HG03135 (cell line): ENCODE measurements around the gene DLG5.
"Not testable (repeated sequence)": the region's sequence is repeated elsewhere in the genome, so short reads cannot be mapped to it uniquely, and the experiment has no call there.

ENCODE experiments used
- ATAC-seq: cut with Tn5 transposase; IDR thresholded peaks from one replicate; pipeline ENCODE4 v1.9.1; 2021; ENCODE audit warnings: mild to moderate bottlenecking, moderate library complexity; ENCODE audit not compliant: unreplicated experiment

Gene DLG5

GRCh38 chr10:77776487-77776886 is 150.1 kb downstream of the DLG5 start:
- no peak for ATAC-seq

- ATAC-seq, result no peak
Measured at GRCh38 chr10:77774940-77775391, 151.6 kb downstream of the DLG5 start.

DNA sequence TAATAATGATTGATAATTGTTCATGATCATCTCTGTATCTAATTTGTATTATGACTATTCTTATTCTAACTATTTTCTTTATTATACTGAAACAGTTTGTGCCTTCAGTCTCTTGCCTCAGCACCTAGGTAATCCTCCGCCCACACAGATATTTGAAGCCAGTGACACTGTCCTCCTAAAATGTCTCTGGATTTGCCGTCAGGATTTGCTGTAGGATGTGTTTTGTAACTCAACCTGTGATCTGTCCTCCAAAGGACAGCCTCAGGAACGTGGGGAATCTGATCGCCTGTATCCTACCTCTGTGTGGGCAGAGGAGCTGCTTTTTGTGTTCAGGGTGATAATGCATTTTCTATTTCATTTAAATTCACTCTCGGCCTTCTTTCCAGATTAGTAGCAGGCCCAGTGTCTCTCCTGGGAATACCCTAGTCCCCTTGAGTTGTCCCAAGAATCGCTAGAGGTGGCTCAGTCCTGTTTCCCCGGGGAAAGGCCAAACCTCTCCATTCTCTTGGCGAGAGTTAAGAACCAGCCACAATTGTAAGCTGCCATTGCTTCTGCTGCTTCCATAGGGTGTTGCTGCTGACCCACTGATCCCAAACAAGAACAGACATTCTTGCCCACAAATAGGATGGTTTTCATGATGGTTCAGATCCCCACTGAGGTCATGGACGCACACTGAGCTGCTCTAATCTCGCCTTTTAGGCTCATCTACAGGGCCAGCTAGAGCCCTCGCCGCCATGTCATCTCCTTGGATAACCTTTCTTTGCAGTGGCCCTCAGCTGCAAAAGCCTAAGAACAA is 152.7 kb downstream of the DLG5 start:
- no peak for ATAC-seq

DNA sequence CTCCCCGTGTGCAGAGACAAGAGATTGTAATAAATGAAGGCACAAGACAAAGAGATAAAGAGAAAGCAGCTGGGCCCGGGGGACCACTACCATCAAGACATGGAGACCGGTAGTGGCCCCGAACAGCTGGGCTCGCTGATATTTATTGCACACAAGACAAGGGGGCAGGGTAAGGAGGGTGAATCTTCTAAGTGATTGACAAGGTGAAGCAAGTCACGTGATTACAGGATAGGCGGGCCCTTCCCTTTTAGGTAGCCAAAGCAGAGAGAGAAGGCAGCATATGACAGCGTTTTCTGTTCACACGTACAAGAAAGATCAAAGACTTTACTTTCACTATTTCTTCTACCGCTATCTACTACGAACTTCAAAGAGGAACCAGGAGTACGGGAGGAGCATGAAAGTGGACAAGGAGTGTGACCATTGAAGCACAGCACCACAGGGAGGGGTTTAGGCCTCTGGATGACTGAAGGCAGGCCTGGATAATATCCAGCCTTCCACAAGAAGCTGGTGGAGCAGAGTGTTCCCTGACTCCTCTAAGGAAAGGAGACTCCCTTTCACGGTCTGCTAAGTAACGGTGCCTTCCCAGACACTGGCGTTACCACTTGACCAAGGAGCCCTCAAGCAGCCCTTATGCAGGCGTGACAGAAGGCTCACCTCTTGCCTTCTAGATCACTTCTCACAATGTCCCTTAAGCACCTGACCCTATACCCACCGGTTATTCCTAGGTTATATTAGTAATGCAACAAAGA is 153.5 kb downstream of the DLG5 start:
- ATAC-seq, result not testable (repeated sequence)

GRCh38 chr10:77771851-77772250 is 154.7 kb downstream of the DLG5 start:
- no peak for ATAC-seq

GRCh38 chr10:77771450-77771849 is 155.1 kb downstream of the DLG5 start:
- ATAC-seq, result no peak

DNA sequence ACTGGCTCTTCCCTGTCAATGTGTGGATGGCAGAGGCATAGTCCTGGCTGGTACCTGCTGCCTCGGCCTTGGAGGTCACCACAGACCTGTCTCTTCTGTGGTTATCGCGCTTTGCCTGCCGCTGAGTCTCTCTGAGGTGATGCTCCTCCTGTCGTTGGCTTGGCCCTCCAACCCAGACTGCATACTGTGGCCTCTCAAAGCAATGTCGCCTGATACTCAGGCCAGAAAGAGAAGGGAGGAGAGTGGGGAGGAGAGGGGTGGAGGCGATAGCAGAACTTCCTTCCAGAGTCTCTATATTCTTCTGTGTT is 155.7 kb downstream of the DLG5 start:
- ATAC-seq, result no peak

DNA sequence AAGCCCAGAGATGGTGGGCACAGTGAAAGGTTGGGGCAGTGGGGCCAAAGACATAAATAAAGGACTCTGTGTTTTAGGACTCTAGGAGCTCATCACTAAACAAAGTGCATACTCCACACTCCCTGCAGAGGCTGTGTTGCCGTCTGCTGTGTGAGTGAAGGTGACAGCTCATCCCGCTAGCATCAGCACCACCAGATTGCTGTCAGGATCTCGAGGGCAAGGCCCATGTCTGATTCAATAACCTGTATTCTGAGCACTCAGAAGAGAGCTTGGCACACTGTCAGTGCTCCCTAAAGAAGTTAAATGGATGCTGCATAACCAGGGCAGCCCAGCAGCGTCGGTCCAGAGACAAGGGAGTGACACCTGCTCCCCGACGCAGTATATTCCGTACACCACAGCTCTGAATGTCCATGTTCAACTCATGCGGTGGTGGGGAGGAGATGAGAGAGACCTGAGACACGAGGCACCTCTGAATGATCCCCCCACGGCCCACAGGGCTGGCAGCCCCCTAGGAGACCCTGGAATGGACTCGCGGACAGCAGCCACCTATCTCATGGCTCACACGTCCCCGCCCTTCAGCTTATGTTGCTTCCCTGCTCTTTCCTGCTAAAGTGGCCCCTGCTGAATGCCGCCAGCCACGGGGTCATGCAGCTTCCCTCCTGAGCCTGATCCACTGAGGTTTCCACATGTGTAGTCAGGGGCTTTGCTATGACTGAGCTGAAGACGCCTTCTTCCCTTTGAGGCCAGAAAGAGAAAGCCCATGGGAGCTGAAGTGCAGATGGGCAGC is 156.3 kb downstream of the DLG5 start:
- ATAC-seq, result no peak

DNA sequence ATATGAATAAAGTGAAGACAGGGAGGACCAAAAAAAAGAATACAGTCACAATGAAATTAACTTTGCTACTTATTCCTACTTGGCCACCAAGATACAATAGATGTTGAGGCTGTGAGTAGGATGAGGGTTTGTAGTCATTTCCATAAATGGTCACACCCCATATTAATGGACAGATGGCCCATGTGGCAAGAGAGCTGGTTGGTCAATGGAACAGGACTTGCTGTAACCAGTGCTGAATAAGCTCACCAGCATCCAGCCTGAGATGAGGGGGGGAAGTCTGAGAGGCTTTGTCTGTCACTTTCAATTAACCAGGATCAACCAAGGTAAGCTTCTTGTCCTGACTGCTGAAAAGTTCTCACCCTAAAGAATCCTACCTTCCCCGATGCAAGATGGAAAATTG is 158.5 kb downstream of the DLG5 start:
- no peak for ATAC-seq

DNA sequence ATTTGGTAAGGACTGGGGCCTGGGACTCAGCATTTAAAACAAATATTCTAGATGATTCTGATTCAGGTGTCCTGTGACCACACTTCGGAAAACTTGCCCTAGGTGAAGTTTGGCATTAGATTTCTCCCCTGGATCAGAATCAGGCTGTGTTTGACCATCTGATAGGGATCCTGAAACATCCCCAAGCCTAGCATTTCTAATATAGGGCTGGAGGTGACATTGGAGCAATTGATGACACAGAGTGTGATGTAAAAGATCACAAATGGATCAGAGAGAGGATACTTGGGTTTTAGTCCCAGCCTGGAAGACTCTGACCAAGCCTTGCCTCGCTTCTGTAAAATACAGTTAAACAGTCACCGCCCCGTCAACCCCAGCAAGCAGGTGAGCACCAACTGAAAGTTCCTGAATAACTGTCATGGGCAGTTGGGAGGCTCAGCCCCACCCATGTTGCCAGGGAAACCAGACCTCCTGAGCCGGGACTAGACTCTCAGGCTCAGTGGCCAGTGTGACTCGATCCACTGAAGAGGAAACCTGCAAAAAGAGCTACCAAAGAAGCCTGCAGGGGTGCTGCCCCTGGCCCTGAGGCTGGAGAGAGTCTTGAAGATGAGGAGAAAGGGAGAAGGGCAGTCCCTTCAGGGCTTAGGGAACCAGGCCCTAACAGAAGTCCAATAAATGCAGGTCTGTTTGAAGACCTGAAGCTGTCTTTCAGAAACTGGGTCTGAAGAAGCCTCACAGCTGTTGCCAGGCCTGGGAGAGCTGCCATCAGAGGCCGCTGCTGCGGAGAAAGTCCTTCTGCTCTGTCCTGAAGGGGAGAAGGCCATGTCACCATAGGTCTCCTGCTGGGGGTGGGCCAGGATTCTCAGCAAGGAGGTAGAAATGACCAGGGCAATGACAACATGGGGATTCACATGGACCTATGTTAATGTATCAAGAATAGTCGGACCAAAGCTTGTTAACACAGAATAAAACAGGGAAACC is 162.8 kb downstream of the DLG5 start:
- no peak for ATAC-seq

GRCh38 chr10:77758406-77758805 is 168.1 kb downstream of the DLG5 start:
- not testable (repeated sequence) for ATAC-seq

DNA sequence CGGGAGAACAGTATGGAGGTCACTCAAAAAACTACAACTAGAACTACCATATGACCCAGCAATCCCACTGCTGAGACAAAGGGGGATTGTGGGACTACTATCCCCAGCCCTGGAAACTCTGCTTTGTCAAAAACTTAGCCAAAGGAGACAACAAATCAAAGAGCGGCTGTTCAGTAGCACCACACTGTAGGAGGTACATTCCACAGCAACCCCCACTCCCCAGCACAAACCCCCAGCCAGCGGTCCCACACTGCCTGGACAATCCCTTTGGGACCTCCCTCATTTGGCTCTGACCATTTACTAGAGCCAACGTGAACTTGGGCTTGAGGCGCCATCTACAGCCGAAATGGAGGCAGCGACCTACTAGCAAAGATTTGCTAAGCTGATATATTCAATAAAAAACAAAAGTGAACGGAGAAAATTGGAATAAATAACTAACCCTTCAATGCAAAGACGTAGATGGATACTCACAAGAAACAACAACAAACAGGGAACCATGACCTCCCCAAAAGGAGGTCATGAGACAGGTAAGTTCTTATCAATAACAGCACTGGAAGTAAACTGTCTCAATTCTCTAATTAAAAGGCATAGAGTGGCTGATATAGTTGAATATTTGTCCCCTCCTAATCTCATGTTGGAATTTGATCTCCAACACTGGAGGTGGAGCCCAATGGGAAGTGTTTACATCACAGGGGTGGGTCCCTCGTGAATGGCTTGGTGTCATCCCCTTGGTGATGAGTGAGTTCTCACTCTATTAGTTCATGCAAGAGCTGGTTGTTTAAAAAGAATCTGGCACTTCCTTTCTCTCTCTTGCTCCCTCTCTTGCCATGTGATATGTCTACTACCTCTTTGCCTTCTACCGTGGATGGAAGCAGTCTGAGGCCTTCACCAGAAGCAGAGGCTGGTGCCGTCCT is 170.0 kb downstream of the DLG5 start:
- ATAC-seq, result no peak

DNA sequence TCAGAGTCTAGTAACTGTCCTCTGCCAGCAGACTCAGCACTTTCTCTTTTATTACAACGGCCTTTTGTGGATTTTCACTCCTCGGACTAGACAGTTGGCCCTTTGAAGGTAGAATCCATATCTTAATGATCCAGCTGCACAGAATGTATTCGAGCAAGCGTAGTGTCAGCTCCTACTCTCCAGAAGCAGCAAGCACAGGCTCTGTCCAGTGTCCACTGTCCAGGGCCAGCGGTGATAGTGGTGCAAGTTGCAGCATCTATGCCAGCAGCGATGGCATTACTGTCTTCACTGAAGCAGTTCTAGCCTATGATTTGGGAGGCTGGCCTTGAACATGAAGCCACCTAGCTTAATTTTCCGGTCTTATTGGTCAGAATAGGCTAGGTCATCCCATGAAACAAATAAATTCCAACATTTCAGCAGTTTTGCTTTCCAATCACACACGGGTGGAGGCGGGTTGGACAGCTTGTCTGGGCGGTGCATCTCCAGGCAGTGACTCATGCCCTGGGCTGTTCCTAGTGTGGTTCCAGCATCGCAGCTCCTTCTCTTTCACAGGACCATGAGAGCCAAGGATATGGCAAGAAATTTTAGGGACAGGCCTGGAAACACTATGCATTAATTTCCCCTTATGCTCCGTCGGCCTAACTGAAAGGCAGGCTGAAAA is 180.4 kb downstream of the DLG5 start:
- no peak for ATAC-seq

DNA sequence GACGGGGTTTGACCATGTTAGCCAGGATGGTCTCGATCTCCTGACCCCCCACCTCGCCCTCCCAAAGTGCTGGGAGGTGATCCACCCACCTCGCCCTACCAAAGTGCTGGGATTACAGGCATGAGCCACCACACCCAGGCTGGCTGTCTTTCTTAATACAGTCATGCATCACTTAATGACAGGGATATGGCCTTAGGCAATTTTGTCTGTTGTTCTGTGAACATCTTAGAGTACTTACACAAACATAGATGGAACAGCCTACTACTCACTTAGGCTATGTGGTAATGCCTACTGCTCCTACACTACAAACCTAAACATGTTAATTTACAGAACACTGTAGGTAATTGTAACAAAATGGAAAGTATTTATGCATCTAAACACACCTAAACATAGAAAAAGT is 182.3 kb downstream of the DLG5 start:
- no peak for ATAC-seq

DNA sequence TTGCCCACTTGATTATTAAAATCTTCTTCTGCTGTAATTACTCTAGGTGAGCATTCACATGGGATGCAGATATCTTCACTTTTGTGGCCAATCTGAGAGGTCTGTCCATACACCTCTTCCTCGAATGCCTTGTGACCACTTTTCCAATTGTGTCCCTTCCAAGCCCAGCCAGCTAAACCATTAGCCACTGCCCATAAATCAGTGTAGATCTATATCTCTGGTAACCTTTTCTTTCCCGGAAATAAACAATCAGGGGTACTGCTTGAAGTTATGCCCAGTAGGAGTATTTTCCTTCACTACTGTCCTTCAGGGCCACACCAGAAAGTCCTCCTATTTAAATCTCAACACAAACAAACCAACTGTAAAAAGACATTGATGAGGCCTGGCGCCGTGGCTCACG is 184.4 kb downstream of the DLG5 start:
- no peak for ATAC-seq

- no peak for ATAC-seq
Measured at GRCh38 chr10:77741746-77742145, 184.8 kb downstream of the DLG5 start.
